GM23338 (cell line): Measurements from ENCODE around the gene CD99L2. TPM values are rescaled to one million over a fixed set of nuclear protein-coding genes. Genes with fewer than 3 reads are reported as not detected.

Experiments
- ATAC-seq: fragments of 200-7000 bp; cut with Tn5 transposase; 3 replicates; pipeline ENCODE4 v1.9.1; 2020
- DNase-seq: peaks from one replicate; pipeline ENCODE4 v3.0.0-alpha.2; 2015; ENCODE audit warnings: low spot score
- H2AFZ ChIP-seq: fragments of 200-600 bp; sonication (generic); 2 replicates; pipeline ENCODE4 v1.8.0; 2016; ENCODE audit warnings: antibody characterized with exemption, mild to moderate bottlenecking, moderate library complexity
- H3F3A ChIP-seq: fragments of 200-600 bp; sonication (generic); replicated peaks from 2 replicates; pipeline ENCODE4 v1.8.0; 2017; ENCODE audit warnings: antibody characterized with exemption, mixed run types, low read depth
- H3K27ac ChIP-seq: fragments of 200-600 bp; sonication (generic); 2 replicates; pipeline ENCODE4 v1.6.1; 2016; ENCODE audit warnings: low read depth
- H3K27me3 ChIP-seq: fragments of 200-600 bp; sonication (generic); 2 replicates; pipeline ENCODE4 v1.8.0; 2016; ENCODE audit warnings: mild to moderate bottlenecking, mixed run types, moderate library complexity; ENCODE audit not compliant: insufficient read depth
- H3K36me3 ChIP-seq: fragments of 200-600 bp; sonication (generic); 2 replicates; pipeline ENCODE4 v1.8.0; 2016; ENCODE audit warnings: mild to moderate bottlenecking; ENCODE audit not compliant: insufficient read depth
- H3K4me1 ChIP-seq: fragments of 200-600 bp; sonication (generic); 2 replicates; pipeline ENCODE4 v1.8.0; 2016; ENCODE audit warnings: mild to moderate bottlenecking, moderate library complexity; ENCODE audit not compliant: insufficient read depth
- H3K4me2 ChIP-seq: fragments of 200-600 bp; sonication (generic); 2 replicates; pipeline ENCODE4 v1.7.1; 2017; ENCODE audit warnings: mixed run types
- H3K4me3 ChIP-seq: fragments of 200-600 bp; sonication (generic); 2 replicates; pipeline ENCODE4 v1.6.1; 2016; ENCODE audit warnings: mixed run types
- H3K79me2 ChIP-seq: fragments of 200-600 bp; sonication (generic); replicated peaks from 2 replicates; pipeline ENCODE4 v1.8.0; 2017; ENCODE audit warnings: mild to moderate bottlenecking; ENCODE audit not compliant: insufficient read depth
- H3K9me2 ChIP-seq: fragments of 200-600 bp; sonication (generic); 2 replicates; pipeline ENCODE4 v1.8.0; 2017; ENCODE audit not compliant: insufficient read depth
- H4K20me1 ChIP-seq: fragments of 200-600 bp; sonication (generic); replicated peaks from 2 replicates; pipeline ENCODE4 v1.8.0; 2017; ENCODE audit warnings: mild to moderate bottlenecking; ENCODE audit not compliant: insufficient read depth
- H3K27ac Mint-ChIP-seq: 2 replicates; pipeline ENCODE4 v1.8.0; 2020; ENCODE audit warnings: inconsistent platforms, mild to moderate bottlenecking, moderate library complexity, mixed read lengths
- H3K27me3 Mint-ChIP-seq: 3 replicates; pipeline ENCODE4 v1.8.0; 2022; ENCODE audit warnings: low read depth, mild to moderate bottlenecking, moderate library complexity, mixed read lengths, inconsistent platforms; ENCODE audit not compliant: insufficient read depth, poor library complexity
- H3K36me3 Mint-ChIP-seq: 3 replicates; pipeline ENCODE4 v1.8.0; 2021; ENCODE audit warnings: low read depth, mild to moderate bottlenecking, inconsistent platforms, moderate library complexity, mixed read lengths
- H3K4me1 Mint-ChIP-seq: 3 replicates; pipeline ENCODE4 v1.8.0; 2020; ENCODE audit warnings: mild to moderate bottlenecking, inconsistent platforms, mixed read lengths
- H3K4me3 Mint-ChIP-seq: 3 replicates; pipeline ENCODE4 v1.8.0; 2021; ENCODE audit warnings: moderate library complexity, mild to moderate bottlenecking, inconsistent platforms, mixed read lengths
- H3K9me3 Mint-ChIP-seq: 3 replicates; pipeline ENCODE4 v1.8.0; 2020; ENCODE audit warnings: moderate library complexity, mild to moderate bottlenecking, inconsistent platforms, mixed read lengths
- CREB1 ChIP-seq: fragments of 250-450 bp; sonication (Bioruptor Pico); IDR thresholded peaks from 2 replicates; pipeline ENCODE4 v1.5.0; 2020; ENCODE audit warnings: low read depth, mild to moderate bottlenecking, moderate library complexity
- EZH2 ChIP-seq: fragments of 200-600 bp; sonication (generic); IDR thresholded peaks from one replicate; pipeline ENCODE4 v1.8.0; 2017; ENCODE audit warnings: antibody characterized with exemption, mild to moderate bottlenecking, low read depth; ENCODE audit not compliant: unreplicated experiment
- EZH2phosphoT487 ChIP-seq: fragments of 200-600 bp; sonication (generic); IDR thresholded peaks from one replicate; pipeline ENCODE4 v1.8.1; 2018; ENCODE audit warnings: antibody characterized with exemption; ENCODE audit not compliant: unreplicated experiment
- JUNB ChIP-seq: IDR thresholded peaks from one replicate; pipeline ENCODE4 v1.6.1; 2016; ENCODE audit warnings: antibody characterized with exemption; ENCODE audit not compliant: unreplicated experiment
- NANOG ChIP-seq: IDR thresholded peaks from 2 replicates; pipeline ENCODE4 v1.6.1; 2016; ENCODE audit warnings: antibody characterized with exemption, borderline replicate concordance
- POLR2AphosphoS5 ChIP-seq: IDR thresholded peaks from 2 replicates; pipeline ENCODE4 v1.6.1; 2016; ENCODE audit warnings: antibody characterized with exemption, low read depth
- STAT1 ChIP-seq: IDR thresholded peaks from one replicate; pipeline ENCODE4 v1.6.1; 2016; ENCODE audit warnings: antibody characterized with exemption; ENCODE audit not compliant: unreplicated experiment
- ZNF114 ChIP-seq: fragments of 250-450 bp; sonication (Bioruptor Pico); IDR thresholded peaks from 2 replicates; pipeline ENCODE4 v1.5.0; 2020; ENCODE audit warnings: mild to moderate bottlenecking, moderate library complexity
- ZNF331 ChIP-seq: fragments of 250-450 bp; sonication (Bioruptor Pico); IDR thresholded peaks from 2 replicates; pipeline ENCODE4 v1.5.0; 2020; ENCODE audit warnings: low read depth, mild to moderate bottlenecking, moderate library complexity
- polyA plus RNA-seq: library from polyadenylated mRNA; unstranded; fragments of >200 nt; fragmentation: Nextera tagmentation; extraction: Ambion mirVana; gene quantifications from 2 replicates; pipeline ENCODE4 v1.2.1, GENCODE V29; 2016
- total RNA-seq: library from RNA; depleted of rRNA; stranded (reverse); fragments of >200 nt; shearing (Covaris generic); gene quantifications from 2 replicates; pipeline ENCODE4 v1.2.3, GENCODE V29; 2014
- TF ChIP-seq, protein P1 (sequence below): fragments of 250-450 bp; sonication (Bioruptor Pico); IDR thresholded peaks from 2 replicates; pipeline ENCODE4 v1.5.0; 2020; ENCODE audit warnings: mild to moderate bottlenecking, moderate library complexity
- TF ChIP-seq, protein P2 (sequence below): IDR thresholded peaks from one replicate; pipeline ENCODE4 v1.6.1; 2018; ENCODE audit warnings: antibody characterized with exemption; ENCODE audit not compliant: unreplicated experiment
- TF ChIP-seq, protein P3 (sequence below), 2 experiments: fragments of 200-600 bp in 1 of 2; sonication (generic) in 1 of 2; conservative IDR thresholded peaks; 2 replicates each; pipeline versions ENCODE4 v1.5.1 to v1.6.1; 2016 to 2017; ENCODE audit warnings: antibody characterized with exemption in 2 of 2, low read depth in 2 of 2, mild to moderate bottlenecking in 2 of 2, moderate library complexity in 1 of 2
- TF ChIP-seq, protein P4 (sequence below): IDR thresholded peaks from 2 replicates; pipeline ENCODE4 v1.6.1; 2016; ENCODE audit warnings: antibody characterized with exemption

The CD99L2 gene
- total and polyA plus RNA-seq, 2 experiments from 2014 or later: 2.6 to 6.4 TPM

DNA sequence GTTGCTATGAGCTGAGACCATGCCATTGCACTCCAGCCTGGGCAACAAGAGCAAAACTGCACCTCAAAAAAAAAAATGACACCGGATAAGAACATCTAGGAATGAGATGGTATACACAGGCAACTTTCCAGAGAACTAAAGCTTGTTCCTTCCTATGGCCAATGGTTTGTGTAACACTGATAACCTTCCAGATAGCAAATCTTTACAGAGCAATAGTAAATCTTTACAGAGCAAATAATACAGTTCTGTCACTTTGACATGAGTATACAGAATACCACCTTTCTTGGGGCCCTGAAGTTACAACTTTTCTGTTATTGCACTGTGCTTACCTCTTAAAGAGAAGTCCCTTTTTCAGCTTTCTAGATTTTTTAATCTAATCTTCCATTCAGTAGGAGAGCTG lies 91.6 kb downstream of the CD99L2 start:
- ATAC-seq: no peak
- Histone ChIP-seq H3F3A (no peaks in the 10 kb centered on the region), H3K4me1 (no peaks in the 10 kb centered on the region), H3K79me2 (no peaks in the 10 kb centered on the region), H3K4me2 (no peak overlapping the region), H3K4me3 (no peak overlapping the region), H2AFZ (no peak overlapping the region), H3K27me3 (no peaks in the 10 kb centered on the region), H3K9me2 (no peaks in the 10 kb centered on the region), H3K27ac (no peak overlapping the region), H3K36me3 (no peaks in the 10 kb centered on the region), H4K20me1 (no peaks in the 10 kb centered on the region)
- Mint-ChIP-seq H3K27me3 (peaks cover 3% of the 10 kb centered on the region), H3K36me3 (peaks cover 11% of the 10 kb centered on the region; the same call in 2 of the 3 replicates), H3K9me3 (no peaks in the 10 kb centered on the region), H3K4me3 (no peak overlapping the region), H3K4me1 (no peaks in the 10 kb centered on the region), H3K27ac (no peak overlapping the region)
- no peak for DNase-seq
- TF ChIP-seq POLR2AphosphoS5: no peak
- TF ChIP-seq, protein P1, sequence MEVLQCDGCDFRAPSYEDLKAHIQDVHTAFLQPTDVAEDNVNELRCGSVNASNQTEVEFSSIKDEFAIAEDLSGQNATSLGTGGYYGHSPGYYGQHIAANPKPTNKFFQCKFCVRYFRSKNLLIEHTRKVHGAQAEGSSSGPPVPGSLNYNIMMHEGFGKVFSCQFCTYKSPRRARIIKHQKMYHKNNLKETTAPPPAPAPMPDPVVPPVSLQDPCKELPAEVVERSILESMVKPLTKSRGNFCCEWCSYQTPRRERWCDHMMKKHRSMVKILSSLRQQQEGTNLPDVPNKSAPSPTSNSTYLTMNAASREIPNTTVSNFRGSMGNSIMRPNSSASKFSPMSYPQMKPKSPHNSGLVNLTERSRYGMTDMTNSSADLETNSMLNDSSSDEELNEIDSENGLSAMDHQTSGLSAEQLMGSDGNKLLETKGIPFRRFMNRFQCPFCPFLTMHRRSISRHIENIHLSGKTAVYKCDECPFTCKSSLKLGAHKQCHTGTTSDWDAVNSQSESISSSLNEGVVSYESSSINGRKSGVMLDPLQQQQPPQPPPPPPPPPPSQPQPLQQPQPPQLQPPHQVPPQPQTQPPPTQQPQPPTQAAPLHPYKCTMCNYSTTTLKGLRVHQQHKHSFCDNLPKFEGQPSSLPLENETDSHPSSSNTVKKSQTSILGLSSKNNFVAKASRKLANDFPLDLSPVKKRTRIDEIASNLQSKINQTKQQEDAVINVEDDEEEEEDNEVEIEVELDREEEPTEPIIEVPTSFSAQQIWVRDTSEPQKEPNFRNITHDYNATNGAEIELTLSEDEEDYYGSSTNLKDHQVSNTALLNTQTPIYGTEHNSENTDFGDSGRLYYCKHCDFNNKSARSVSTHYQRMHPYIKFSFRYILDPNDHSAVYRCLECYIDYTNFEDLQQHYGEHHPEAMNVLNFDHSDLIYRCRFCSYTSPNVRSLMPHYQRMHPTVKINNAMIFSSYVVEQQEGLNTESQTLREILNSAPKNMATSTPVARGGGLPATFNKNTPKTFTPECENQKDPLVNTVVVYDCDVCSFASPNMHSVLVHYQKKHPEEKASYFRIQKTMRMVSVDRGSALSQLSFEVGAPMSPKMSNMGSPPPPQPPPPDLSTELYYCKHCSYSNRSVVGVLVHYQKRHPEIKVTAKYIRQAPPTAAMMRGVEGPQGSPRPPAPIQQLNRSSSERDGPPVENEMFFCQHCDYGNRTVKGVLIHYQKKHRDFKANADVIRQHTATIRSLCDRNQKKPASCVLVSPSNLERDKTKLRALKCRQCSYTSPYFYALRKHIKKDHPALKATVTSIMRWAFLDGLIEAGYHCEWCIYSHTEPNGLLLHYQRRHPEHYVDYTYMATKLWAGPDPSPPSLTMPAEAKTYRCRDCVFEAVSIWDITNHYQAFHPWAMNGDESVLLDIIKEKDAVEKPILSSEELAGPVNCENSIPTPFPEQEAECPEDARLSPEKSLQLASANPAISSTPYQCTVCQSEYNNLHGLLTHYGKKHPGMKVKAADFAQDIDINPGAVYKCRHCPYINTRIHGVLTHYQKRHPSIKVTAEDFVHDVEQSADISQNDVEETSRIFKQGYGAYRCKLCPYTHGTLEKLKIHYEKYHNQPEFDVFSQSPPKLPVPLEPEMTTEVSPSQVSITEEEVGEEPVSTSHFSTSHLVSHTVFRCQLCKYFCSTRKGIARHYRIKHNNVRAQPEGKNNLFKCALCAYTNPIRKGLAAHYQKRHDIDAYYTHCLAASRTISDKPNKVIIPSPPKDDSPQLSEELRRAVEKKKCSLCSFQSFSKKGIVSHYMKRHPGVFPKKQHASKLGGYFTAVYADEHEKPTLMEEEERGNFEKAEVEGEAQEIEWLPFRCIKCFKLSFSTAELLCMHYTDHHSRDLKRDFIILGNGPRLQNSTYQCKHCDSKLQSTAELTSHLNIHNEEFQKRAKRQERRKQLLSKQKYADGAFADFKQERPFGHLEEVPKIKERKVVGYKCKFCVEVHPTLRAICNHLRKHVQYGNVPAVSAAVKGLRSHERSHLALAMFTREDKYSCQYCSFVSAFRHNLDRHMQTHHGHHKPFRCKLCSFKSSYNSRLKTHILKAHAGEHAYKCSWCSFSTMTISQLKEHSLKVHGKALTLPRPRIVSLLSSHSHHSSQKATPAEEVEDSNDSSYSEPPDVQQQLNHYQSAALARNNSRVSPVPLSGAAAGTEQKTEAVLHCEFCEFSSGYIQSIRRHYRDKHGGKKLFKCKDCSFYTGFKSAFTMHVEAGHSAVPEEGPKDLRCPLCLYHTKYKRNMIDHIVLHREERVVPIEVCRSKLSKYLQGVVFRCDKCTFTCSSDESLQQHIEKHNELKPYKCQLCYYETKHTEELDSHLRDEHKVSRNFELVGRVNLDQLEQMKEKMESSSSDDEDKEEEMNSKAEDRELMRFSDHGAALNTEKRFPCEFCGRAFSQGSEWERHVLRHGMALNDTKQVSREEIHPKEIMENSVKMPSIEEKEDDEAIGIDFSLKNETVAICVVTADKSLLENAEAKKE: no peak
- TF ChIP-seq JUNB: no peak
- TF ChIP-seq, protein P2, sequence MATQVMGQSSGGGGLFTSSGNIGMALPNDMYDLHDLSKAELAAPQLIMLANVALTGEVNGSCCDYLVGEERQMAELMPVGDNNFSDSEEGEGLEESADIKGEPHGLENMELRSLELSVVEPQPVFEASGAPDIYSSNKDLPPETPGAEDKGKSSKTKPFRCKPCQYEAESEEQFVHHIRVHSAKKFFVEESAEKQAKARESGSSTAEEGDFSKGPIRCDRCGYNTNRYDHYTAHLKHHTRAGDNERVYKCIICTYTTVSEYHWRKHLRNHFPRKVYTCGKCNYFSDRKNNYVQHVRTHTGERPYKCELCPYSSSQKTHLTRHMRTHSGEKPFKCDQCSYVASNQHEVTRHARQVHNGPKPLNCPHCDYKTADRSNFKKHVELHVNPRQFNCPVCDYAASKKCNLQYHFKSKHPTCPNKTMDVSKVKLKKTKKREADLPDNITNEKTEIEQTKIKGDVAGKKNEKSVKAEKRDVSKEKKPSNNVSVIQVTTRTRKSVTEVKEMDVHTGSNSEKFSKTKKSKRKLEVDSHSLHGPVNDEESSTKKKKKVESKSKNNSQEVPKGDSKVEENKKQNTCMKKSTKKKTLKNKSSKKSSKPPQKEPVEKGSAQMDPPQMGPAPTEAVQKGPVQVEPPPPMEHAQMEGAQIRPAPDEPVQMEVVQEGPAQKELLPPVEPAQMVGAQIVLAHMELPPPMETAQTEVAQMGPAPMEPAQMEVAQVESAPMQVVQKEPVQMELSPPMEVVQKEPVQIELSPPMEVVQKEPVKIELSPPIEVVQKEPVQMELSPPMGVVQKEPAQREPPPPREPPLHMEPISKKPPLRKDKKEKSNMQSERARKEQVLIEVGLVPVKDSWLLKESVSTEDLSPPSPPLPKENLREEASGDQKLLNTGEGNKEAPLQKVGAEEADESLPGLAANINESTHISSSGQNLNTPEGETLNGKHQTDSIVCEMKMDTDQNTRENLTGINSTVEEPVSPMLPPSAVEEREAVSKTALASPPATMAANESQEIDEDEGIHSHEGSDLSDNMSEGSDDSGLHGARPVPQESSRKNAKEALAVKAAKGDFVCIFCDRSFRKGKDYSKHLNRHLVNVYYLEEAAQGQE: no peak
- no peak for TF ChIP-seq CREB1 (CRISPR knock-in tag)
- no peak for TF ChIP-seq EZH2phosphoT487
- TF ChIP-seq ZNF331 (CRISPR knock-in tag): no peak
- no peak for TF ChIP-seq NANOG
- TF ChIP-seq ZNF114 (CRISPR knock-in tag): no peak
- TF ChIP-seq, protein P3, sequence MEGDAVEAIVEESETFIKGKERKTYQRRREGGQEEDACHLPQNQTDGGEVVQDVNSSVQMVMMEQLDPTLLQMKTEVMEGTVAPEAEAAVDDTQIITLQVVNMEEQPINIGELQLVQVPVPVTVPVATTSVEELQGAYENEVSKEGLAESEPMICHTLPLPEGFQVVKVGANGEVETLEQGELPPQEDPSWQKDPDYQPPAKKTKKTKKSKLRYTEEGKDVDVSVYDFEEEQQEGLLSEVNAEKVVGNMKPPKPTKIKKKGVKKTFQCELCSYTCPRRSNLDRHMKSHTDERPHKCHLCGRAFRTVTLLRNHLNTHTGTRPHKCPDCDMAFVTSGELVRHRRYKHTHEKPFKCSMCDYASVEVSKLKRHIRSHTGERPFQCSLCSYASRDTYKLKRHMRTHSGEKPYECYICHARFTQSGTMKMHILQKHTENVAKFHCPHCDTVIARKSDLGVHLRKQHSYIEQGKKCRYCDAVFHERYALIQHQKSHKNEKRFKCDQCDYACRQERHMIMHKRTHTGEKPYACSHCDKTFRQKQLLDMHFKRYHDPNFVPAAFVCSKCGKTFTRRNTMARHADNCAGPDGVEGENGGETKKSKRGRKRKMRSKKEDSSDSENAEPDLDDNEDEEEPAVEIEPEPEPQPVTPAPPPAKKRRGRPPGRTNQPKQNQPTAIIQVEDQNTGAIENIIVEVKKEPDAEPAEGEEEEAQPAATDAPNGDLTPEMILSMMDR (conservative IDR thresholded peaks at IDR 0.05; ENCODE audit: low read depth in 2 of 2): no peak
- TF ChIP-seq STAT1: no peak
- TF ChIP-seq, protein P4, sequence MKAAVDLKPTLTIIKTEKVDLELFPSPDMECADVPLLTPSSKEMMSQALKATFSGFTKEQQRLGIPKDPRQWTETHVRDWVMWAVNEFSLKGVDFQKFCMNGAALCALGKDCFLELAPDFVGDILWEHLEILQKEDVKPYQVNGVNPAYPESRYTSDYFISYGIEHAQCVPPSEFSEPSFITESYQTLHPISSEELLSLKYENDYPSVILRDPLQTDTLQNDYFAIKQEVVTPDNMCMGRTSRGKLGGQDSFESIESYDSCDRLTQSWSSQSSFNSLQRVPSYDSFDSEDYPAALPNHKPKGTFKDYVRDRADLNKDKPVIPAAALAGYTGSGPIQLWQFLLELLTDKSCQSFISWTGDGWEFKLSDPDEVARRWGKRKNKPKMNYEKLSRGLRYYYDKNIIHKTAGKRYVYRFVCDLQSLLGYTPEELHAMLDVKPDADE: no peak
- TF ChIP-seq EZH2: no peak
